ENCODE data around the gene NFU1.

NFU1 gene

DNA sequence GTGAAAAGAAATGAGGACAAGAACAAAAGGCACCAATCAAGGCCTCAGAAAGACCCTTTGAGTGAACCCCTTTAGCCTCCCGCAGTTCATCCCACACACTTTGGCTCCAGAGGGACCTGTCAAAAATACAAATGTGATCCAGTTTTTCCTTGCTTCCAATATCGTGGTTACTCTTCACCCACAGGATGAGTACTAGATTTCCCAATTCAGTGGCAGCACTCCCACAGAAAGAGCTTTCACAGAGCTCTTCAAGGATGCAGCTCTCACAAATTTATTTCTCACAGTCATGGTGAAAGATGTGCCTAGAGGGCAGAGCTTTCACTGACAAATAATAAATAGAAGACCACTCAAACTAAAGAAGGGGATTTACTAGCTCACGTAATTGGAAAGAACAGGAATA, 47.2 kb downstream of the NFU1 start:
- H3K4me2 ChIP-seq, result no peak overlapping the region
- no peaks in the 10 kb centered on the region for H4K20me1 ChIP-seq (ENCODE audit: insufficient read depth)
- no peak overlapping the region for H2AFZ ChIP-seq (ENCODE audit: low read depth)
- no peak overlapping the region for H3K27ac ChIP-seq
- H3K4me3 ChIP-seq (IDR thresholded peaks at IDR 0.05; ENCODE audit: insufficient read depth, low read depth, low read length), result no peak overlapping the region
- no peak overlapping the region for H3K9ac ChIP-seq
- H3K27me3 ChIP-seq (ENCODE audit: insufficient read depth, low read depth), result no peaks in the 10 kb centered on the region
- peaks cover 21% of the 10 kb centered on the region for H3K4me1 ChIP-seq (ENCODE audit: low read depth, poor library complexity, severe bottlenecking)
- no peaks in the 10 kb centered on the region for H3K36me3 ChIP-seq (ENCODE audit: insufficient read depth)
- TF ChIP-seq, protein P1, sequence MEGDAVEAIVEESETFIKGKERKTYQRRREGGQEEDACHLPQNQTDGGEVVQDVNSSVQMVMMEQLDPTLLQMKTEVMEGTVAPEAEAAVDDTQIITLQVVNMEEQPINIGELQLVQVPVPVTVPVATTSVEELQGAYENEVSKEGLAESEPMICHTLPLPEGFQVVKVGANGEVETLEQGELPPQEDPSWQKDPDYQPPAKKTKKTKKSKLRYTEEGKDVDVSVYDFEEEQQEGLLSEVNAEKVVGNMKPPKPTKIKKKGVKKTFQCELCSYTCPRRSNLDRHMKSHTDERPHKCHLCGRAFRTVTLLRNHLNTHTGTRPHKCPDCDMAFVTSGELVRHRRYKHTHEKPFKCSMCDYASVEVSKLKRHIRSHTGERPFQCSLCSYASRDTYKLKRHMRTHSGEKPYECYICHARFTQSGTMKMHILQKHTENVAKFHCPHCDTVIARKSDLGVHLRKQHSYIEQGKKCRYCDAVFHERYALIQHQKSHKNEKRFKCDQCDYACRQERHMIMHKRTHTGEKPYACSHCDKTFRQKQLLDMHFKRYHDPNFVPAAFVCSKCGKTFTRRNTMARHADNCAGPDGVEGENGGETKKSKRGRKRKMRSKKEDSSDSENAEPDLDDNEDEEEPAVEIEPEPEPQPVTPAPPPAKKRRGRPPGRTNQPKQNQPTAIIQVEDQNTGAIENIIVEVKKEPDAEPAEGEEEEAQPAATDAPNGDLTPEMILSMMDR (conservative IDR thresholded peaks at IDR 0.05; ENCODE audit: low read depth, low read length), result no peak
- H3K79me2 ChIP-seq (ENCODE audit: insufficient read depth, low read depth), result peaks cover 19% of the 10 kb centered on the region

DNA sequence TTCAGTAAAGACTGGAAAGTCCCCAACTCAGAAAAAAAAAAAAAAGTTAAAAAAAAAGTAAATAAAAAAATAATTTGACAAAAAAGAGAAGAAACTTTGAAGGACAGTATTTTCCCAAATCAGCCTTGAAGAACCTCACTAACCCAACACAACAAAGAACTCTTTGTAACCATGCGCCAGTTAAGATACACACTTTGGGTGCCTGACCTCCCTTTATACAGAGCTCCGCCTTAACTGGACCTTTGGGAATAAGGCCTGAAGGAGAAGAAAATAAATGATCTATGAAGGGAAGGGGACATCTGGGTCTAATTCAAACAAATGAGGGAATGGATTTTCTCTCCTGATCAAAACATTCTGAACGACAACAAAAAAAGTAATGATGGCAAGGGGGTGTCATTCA, 48.0 kb downstream of the NFU1 start:
- TF ChIP-seq, protein P1 (conservative IDR thresholded peaks at IDR 0.05; ENCODE audit: low read depth, low read length), result no peak
- Histone ChIP-seq H3K36me3 (ENCODE audit: insufficient read depth) (no peaks in the 10 kb centered on the region), H2AFZ (ENCODE audit: low read depth) (no peak overlapping the region), H3K4me2 (no peak overlapping the region), H3K4me3 (IDR thresholded peaks at IDR 0.05; ENCODE audit: insufficient read depth, low read depth, low read length) (no peak overlapping the region), H3K79me2 (ENCODE audit: insufficient read depth, low read depth) (peaks cover 26% of the 10 kb centered on the region), H3K4me1 (ENCODE audit: low read depth, poor library complexity, severe bottlenecking) (peaks cover 29% of the 10 kb centered on the region), H4K20me1 (ENCODE audit: insufficient read depth) (no peaks in the 10 kb centered on the region), H3K27ac (no peak overlapping the region), H3K9ac (no peak overlapping the region), H3K27me3 (ENCODE audit: insufficient read depth, low read depth) (no peaks in the 10 kb centered on the region)

DNA sequence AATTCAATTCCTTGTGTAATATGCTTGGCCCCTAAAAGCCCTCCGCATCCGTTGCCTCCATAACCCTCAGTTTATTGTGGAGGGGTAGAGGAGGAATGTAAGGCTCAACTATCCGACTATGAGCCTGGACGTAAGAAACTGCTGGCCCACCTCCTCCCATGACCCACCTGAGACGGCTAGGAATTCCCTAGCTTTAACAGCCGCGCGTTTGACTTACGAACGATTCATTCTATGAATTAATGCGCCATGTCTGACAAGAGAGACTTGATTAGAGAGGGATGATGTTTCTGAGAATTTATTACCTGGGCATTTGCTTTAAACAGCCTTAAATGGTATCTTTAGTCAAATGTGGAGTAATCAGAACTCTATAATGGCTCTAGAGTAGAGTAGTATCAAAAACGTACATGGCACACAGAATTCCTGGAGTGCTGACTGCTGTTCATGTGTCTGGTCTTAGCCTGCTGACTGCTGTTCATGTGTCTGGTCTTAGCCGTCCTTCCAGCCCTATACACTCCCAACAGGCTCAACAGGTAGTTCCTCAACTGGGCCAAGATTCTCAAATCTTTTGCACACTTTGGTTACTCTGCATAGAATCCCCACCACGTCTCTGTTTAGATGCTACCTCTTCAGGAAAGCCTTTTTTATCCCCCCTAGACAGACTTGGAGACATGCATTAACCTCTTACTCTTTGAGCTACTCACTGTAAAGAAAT, 49.3 kb downstream of the NFU1 start:
- TF ChIP-seq, protein P1 (conservative IDR thresholded peaks at IDR 0.05; ENCODE audit: low read depth, low read length), result no peak
- Histone ChIP-seq H4K20me1 (ENCODE audit: insufficient read depth) (no peaks in the 10 kb centered on the region), H3K4me3 (IDR thresholded peaks at IDR 0.05; ENCODE audit: insufficient read depth, low read depth, low read length) (no peak overlapping the region), H3K27ac (0 out of 2 replicates have a peak overlapping the region, but pooled peaks have one; percentile 35), H3K4me2 (peak overlapping the region; percentile 85), H3K27me3 (ENCODE audit: insufficient read depth, low read depth) (no peaks in the 10 kb centered on the region), H3K4me1 (ENCODE audit: low read depth, poor library complexity, severe bottlenecking) (peaks cover 42% of the 10 kb centered on the region), H2AFZ (ENCODE audit: low read depth) (peak overlapping the region; percentile 97), H3K9ac (peak overlapping the region; percentile 85), H3K36me3 (ENCODE audit: insufficient read depth) (no peaks in the 10 kb centered on the region), H3K79me2 (ENCODE audit: insufficient read depth, low read depth) (peaks cover 39% of the 10 kb centered on the region)

DNA sequence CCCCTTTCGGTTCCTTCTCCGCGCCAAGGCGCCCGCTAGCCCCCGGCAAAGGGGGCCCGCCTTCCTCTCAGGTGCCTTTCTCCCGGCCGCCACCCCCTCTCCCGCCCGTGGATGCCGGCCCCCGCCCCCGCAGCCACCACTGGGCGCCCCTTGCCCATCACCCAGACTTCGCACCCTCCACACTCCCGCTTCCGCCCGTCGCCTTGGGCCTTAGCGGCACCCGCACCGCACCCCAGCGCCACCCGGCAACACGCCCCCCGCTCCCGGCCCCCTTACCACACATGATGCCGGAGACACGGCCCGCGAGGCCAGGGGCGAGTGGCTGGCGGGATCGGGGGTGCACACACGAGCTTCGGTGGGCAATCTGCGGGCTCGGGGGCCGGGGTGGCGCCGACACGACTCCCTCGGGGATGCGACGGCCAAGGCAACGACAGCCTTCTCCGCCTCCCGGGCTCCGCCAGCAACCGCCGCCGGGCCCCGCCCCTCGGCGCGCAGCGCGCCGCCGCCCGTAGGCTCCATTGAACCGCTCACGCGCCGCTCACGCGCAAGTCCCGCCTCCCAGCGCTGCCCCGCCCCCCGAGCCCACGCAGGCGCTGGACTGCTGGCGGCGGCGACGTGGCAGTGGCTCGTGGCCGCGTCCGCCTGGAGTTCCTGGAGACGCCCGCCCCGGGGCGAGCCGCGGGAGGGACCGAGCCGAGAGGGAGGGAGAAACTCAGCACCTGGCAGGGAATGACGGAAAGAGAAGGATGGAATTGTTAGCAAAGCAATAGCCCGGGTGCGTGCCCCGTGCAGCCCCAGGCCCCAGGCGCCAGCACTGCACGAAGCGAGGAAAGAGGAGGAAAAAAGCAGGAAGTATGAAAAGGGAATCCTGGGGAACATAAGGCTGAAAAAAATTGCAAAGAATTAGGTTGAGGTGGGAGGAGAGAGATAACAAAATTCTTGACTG, 50.2 kb downstream of the NFU1 start, which contains the start of gene GFPT1:
GFPT1 (minus strand) TSS at position 439 of the 946 bp plus-strand sequence; CDS start at position 283, 156 bp downstream.
- no peaks in the 10 kb centered on the region for H3K36me3 ChIP-seq (ENCODE audit: insufficient read depth)
- TF ChIP-seq, protein P1 (conservative IDR thresholded peaks at IDR 0.05; ENCODE audit: low read depth, low read length), result no peak
- H3K4me2 ChIP-seq, result peak within 1 kb of the TSS; percentile 85
- H3K9ac ChIP-seq, result peak within 1 kb of the TSS; percentile 85
- peaks cover 47% of the 10 kb centered on the region for H3K79me2 ChIP-seq (ENCODE audit: insufficient read depth, low read depth)
- H3K27me3 ChIP-seq (ENCODE audit: insufficient read depth, low read depth), result no peaks in the 10 kb centered on the region
- H4K20me1 ChIP-seq (ENCODE audit: insufficient read depth), result no peaks in the 10 kb centered on the region
- peak within 1 kb of the TSS; percentile 84 for H3K4me3 ChIP-seq (IDR thresholded peaks at IDR 0.05; ENCODE audit: insufficient read depth, low read depth, low read length)
- H3K4me1 ChIP-seq (ENCODE audit: low read depth, poor library complexity, severe bottlenecking), result peaks cover 51% of the 10 kb centered on the region
- peak within 1 kb of the TSS; percentile 35 for H3K27ac ChIP-seq
- peak within 1 kb of the TSS; percentile 97 for H2AFZ ChIP-seq (ENCODE audit: low read depth)
